Measurements from ENCODE around the gene SSTR3.

The SSTR3 gene

GRCh38 chr22:37187891-37188761 lies 24.2 kb downstream of the SSTR3 start, which contains the start of gene C1QTNF6:
TSS of gene C1QTNF6 (minus strand) at chr22:37188247. CDS start at chr22:37188213, 34 bp downstream.
- no peak within 1 kb of the TSS for H3K4me3 ChIP-seq (replicated peaks; ENCODE audit: insufficient read depth, low read length)
- no peak for DNase-seq (ENCODE audit: low read depth in 1 of 2, low spot score in 1 of 2)
- no peak for TF ChIP-seq SPI1 (IDR thresholded peaks at IDR 0.05; ENCODE audit: borderline replicate concordance, low read depth)
- TF ChIP-seq POLR2AphosphoS5 (IDR thresholded peaks at IDR 0.05; ENCODE audit: low read depth): no peak
- TF ChIP-seq REST (IDR thresholded peaks at IDR 0.05; ENCODE audit: insufficient replicate concordance, low read depth): no peak
- no peaks in the 10 kb centered on the region for H3K27me3 ChIP-seq (ENCODE audit: insufficient read depth, poor library complexity, severe bottlenecking)
- H3K27ac ChIP-seq (replicated peaks): no peak within 1 kb of the TSS

- H3K27ac ChIP-seq (replicated peaks): no peak overlapping the region
- H3K27me3 ChIP-seq (ENCODE audit: insufficient read depth, poor library complexity, severe bottlenecking): no peaks in the 10 kb centered on the region
- TF ChIP-seq POLR2AphosphoS5 (IDR thresholded peaks at IDR 0.05; ENCODE audit: low read depth): no peak
- no peak for TF ChIP-seq GABPA (IDR thresholded peaks at IDR 0.05; ENCODE audit: low read depth)
- TF ChIP-seq SPI1 (IDR thresholded peaks at IDR 0.05; ENCODE audit: borderline replicate concordance, low read depth): no peak
- no peak for TF ChIP-seq REST (IDR thresholded peaks at IDR 0.05; ENCODE audit: insufficient replicate concordance, low read depth)
- no peak overlapping the region for H3K4me3 ChIP-seq (replicated peaks; ENCODE audit: insufficient read depth, low read length)
- DNase-seq (ENCODE audit: low read depth in 1 of 2, low spot score in 1 of 2): no peak
These were observed 24.8 kb downstream of the SSTR3 start for GRCh38 chr22:37187552-37187890.

GRCh38 chr22:37186997-37187522 lies 25.2 kb downstream of the SSTR3 start:
- no peak for DNase-seq (ENCODE audit: low read depth in 1 of 2, low spot score in 1 of 2)
- Histone ChIP-seq H3K4me3 (replicated peaks; ENCODE audit: insufficient read depth, low read length) (no peak overlapping the region), H3K27me3 (ENCODE audit: insufficient read depth, poor library complexity, severe bottlenecking) (no peaks in the 10 kb centered on the region), H3K27ac (replicated peaks) (no peak overlapping the region)
- TF ChIP-seq CTCF (IDR thresholded peaks at IDR 0.05; ENCODE audit: insufficient read depth, low read length): no peak
- no peak for TF ChIP-seq GABPA (IDR thresholded peaks at IDR 0.05; ENCODE audit: low read depth)
- no peak for TF ChIP-seq REST (IDR thresholded peaks at IDR 0.05; ENCODE audit: insufficient replicate concordance, low read depth)
- TF ChIP-seq POLR2AphosphoS5 (IDR thresholded peaks at IDR 0.05; ENCODE audit: low read depth): no peak
- TF ChIP-seq SPI1 (IDR thresholded peaks at IDR 0.05; ENCODE audit: borderline replicate concordance, low read depth): no peak

Data from HL-60 (cell line).